Left colon (tissue), 2 donors: ENCODE data around the gene CELF5. TPM values are rescaled to one million over a fixed set of nuclear protein-coding genes. Genes with fewer than 3 reads are reported as not detected.

Source experiments
- ATAC-seq: fragments of 200-7000 bp; cut with Tn5 transposase; one replicate; pipeline ENCODE4 v1.9.1; 2020; ENCODE audit warnings: mild to moderate bottlenecking, moderate library complexity
- DNase-seq, 2 donors: peaks; one replicate each; pipeline ENCODE4 v3.0.0-alpha.2; 2020
- intact Hi-C, 2 donors: fragments of 100-400 bp; cut with DNase I in 1 of 2; cut with micrococcal nuclease in 1 of 2; formaldehyde crosslinking; loops; one replicate each; pipeline versions ENCODE4 v1.11.2 to v1.14.0; 2022; cut with DNase I, micrococcal nuclease
- total RNA-seq, 2 donors: library from RNA; stranded (reverse); fragmentation: NEBNext Ultra II Directional; extraction: Animal tissue kit (Norgen Biotek cat#: 25700); gene quantifications; one replicate each; pipeline ENCODE4 v1.2.1, GENCODE V29; 2021
- donor health status: DM: no; HTN: no; CAD: no.
- donor health status: DM: yes; HTN: yes; CAD: no.

The CELF5 gene
- total RNA-seq, 2 donors from 2014 or later: 0.67 to 1.2 TPM

DNA sequence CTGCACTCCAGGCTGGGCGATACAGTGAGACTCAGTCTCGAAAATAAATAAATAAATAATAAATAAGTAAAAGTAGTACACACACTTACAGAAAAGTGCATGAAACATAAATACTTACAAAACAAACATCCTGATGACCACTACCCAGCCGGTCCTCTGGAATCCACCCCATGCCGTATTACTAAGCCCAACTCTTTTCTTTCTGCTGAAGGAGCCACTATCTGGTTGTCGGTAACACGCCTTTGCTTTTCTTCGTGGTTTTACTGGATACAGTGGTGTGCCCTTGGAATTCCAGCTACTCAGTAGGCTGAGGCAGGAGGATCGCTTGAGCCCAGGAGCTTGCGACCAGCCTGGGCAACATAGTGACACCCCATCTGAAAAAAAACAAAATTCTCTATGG, 39.4 kb downstream of the CELF5 start:
- ATAC-seq: no peak
- intact Hi-C loops: no loop called here

DNA sequence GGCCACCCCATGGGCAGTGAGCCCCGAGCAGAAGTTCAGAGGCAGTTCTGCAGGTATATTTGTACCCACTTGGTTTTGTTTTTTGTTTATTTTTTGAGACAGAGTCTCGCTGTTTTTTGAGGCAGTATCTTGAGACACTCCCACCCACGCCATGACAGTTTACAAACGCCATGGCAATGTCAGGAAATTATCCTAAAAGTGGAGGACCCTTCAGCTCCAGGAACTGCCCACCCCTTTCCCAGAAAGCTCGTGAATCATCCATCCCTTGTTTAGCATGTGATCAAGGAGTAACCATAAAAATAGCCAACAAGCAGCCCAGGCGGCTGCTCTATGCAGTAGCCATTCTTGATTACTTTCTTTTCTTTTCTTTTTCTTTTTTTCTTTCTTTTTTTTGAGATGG, 41.0 kb downstream of the CELF5 start:
- DNase-seq (no peak), ATAC-seq (no peak)
- intact Hi-C loops: no loop called here

More for the DNA sequence above, 39.4 kb downstream of the CELF5 start:
- no peak for DNase-seq

DNA sequence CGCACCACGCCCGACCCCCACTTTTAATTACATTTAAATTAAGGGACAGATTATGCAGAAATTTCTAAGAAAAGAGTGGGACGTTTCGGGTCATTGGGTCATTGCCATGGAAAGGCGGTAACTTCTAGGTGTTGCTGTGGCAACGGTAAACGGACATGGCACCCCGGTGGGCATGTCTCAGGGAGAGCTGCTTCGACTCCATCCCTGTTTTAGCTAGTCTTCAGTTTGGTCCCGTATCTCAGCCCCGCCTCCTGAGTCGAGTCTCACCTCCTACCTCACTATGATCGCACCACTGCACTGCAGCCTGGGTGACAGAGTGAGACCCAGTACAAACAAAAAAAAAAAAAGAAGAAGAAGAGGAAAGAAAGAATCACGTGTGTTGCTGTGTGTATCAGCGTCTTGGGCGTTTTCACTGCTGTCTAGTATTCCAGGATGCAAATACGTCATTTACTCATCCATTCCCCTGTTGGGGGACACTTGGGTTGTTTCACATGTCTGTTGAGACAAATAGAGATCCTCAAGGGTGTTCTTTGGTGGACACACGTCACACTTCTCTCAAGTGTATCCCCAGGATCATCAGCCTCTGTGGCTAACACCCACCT, 41.7 kb downstream of the CELF5 start:
- intact Hi-C loops: no loop called here
- ATAC-seq (no peak), DNase-seq (no peak)

GRCh38 chr19:3266792-3267514, 42.5 kb downstream of the CELF5 start:
- intact Hi-C loops: no loop called here
- ATAC-seq: no peak
- DNase-seq: no peak

DNA sequence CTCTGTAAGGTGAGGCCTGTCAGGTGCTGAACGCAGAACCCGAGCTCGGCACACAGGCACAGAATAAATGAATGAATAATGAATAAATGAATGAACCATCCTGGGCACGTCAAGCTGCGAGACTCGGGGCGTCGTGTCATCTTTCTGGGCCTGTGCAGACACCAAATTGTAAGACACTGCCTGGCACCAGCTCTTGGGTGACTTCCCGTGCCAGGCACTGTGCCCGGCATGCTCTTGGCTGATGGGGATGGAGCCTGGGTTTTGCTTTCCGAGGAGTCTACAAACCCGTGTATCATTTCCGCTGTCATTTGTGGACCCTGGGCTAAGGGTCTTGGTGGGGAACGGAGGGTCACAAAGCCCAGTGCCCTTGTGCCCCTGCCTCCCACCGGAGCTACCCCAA, 43.9 kb downstream of the CELF5 start:
- intact Hi-C loops: no loop called here
- no peak for DNase-seq
- ATAC-seq: no peak

DNA sequence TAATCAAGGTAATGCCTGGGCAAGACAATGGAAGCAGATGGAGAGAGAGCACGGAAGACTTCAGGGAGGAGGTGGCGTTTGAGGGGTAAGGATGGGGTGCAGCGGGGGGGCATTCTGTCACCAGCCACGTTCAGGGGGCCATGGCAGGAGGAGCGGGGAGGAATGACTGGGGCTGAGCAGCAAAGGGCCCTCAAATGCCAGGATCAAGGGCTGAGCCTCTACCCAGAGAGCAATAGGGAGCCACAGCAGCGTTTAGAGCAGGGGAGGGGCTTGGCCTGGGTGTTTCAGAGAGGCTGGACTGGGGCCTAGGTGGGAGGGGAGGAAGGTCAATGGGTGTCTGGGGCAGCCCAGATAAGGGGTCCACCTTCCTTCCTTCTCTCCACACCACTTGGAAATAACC, 44.3 kb downstream of the CELF5 start:
- ATAC-seq (no peak), DNase-seq (no peak)
- intact Hi-C loops: no loop called here

DNA sequence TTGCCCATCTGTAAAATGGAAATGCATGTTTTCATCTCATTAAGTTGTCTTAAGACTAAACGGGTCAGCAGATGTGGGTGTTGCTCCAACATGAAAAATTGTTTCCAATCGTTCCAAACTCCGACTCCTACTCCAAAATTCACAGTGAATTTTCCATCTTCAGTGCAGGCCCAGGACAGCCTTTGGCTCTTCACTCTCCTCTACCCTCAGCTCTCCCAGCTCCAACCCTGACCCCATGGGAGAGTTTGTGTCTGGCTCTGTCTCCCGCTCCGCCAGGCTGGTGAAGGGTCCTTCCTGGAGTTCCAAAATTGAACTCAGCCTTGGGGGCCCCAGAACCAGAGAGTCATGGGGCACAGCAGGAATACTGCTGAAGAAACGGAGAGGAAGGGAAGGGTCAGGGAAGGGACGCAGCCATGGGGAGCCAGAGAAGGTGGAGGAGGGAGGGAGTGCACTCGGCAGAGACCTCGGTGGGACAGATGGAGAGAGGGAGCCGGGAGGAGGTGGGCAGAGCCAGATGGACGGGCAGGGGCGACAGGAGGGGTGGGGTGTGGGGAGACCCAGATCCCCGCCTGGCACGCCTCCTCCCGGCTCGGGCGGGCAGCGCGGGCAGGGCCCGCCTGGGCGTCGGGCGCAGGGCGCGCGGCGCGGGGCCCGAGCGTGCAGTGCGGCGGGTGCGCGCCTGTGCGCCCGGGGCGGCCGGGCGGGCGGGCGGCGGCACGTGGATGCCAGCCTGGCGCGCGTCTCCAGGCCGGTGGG, 45.6 kb downstream of the CELF5 start:
- intact Hi-C loops: no loop called here
- ATAC-seq (no peak), DNase-seq (no peak)

- no peak for DNase-seq
- ATAC-seq: no peak
- intact Hi-C loops: no loop called here
Measured at GRCh38 chr19:3270902-3271301, 46.4 kb downstream of the CELF5 start.

DNA sequence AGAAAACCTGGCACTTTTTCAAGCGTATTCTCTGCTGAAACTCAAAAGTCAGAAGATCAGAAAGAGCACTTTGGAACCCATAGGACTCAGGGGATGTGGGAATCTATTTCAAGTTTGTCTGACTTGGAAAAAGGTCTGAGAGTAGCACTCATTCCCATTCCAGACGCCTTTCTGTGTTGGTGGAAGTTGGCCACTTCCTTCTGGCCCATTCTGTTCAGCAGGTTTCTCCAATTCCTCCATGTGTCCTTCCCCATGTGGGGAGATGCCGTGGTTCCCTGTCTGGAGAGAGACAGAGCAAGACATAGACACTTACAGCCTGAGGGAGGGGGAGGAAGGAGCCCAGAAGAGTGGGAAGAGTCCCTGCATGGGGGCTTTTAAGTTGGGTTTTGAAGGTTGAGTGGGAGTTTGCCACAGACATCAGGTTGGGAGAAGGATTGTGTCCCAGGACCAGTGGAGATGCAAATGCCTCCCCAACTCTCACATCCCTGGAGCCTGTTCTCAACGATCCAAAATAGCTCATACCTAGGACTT, 48.0 kb downstream of the CELF5 start:
- ATAC-seq (no peak), DNase-seq (no peak)
- intact Hi-C loops: no loop called here

DNA sequence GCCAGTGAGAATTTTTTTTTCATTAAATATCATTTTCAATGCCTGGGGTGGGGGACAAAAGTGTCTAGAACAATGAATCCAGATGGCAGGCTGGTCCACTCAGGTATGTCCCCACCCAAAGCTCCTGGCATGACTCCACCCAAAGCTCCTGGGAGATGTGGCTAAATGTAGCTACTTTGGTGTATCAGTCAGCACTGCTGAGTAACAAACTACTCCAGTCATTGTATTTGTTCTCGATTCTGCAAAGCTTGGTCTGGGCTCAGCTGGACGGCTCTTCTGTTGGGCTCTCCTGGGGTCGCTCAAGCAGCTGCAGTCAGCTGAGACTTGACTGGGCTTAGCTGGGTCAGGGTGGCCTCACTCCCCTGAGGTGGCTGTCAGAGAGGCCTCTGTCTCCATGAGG, 48.5 kb downstream of the CELF5 start:
- no peak for DNase-seq
- no peak for ATAC-seq
- intact Hi-C loops: no loop called here

- intact Hi-C loops: no loop called here
- ATAC-seq (no peak), DNase-seq (no peak)
Measured at GRCh38 chr19:3274245-3274941, 49.9 kb downstream of the CELF5 start.

DNA sequence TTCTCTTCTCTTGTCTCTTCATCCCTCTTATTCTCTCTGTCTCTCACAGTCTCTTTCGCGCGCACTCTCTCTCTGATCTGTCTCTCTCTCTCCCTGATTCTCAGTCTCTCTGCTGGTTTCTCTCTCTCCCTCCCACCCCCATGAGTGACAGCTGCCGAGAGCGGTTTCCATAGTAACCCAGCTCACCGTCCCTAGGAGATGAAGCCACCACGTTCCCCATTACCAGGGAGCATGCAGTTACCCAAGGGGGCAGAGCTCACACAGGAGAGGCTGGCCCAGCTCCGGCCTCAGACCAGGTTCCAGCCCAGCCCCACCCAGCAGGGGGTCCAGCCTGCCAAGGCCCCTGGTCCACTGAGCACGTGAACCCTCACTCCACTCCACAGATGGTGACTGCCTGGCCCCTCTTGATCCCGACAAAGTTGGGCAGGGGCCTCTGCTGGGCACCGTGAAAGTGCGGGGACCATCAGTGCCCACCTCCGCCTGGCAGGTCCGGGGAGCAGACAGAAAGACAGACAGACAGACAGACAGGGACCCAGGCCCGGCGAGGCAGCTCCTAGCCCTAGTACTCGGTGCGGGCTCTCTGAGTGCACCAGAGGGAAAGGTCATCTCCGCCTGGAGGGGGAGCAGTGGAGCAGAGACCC, 50.6 kb downstream of the CELF5 start:
- ATAC-seq: no peak

GRCh38 chr19:3275583-3276340, 51.3 kb downstream of the CELF5 start:
- peak; percentile 47 to 93 for DNase-seq
- intact Hi-C loops: no loop called here

More for the DNA sequence above, 50.6 kb downstream of the CELF5 start:
- no peak for DNase-seq
- intact Hi-C loops: no loop called here

GRCh38 chr19:3276341-3276799, 51.9 kb downstream of the CELF5 start:
- ATAC-seq: peak; percentile 74
- peak; percentile 74 to 86 for DNase-seq
- intact Hi-C loops: no loop called here

More at GRCh38 chr19:3275583-3276340, 51.3 kb downstream of the CELF5 start:
- peak; percentile 84 for ATAC-seq

DNA sequence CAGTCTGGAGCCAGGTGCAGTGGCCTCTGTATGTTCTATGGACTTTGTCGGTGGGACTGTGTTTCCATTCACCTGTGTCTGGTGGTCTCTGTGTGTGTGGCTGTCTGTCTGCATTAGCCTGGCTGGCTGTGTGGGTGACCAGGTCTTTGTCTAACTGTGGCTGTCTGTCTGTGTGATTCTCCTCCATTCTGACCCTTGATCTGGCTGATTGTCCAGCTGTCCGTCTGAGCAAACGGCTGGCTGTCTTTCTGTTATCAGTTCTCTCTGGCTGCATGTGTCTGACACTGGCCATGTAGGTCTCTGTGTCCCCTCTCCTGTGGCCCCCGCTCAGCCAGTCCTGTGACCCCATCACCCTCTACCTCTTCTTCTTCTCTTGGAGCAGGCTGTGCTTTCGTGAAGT, 53.2 kb downstream of the CELF5 start:
- no peak for ATAC-seq
- intact Hi-C loops: no loop called here
- no peak for DNase-seq

GRCh38 chr19:3278294-3278693, 53.8 kb downstream of the CELF5 start:
- DNase-seq: no peak
- intact Hi-C loops: no loop called here
- ATAC-seq: no peak

- ATAC-seq: no peak
- intact Hi-C loops: no loop called here
- no peak for DNase-seq
Measured at GRCh38 chr19:3278749-3279148, 54.3 kb downstream of the CELF5 start.

DNA sequence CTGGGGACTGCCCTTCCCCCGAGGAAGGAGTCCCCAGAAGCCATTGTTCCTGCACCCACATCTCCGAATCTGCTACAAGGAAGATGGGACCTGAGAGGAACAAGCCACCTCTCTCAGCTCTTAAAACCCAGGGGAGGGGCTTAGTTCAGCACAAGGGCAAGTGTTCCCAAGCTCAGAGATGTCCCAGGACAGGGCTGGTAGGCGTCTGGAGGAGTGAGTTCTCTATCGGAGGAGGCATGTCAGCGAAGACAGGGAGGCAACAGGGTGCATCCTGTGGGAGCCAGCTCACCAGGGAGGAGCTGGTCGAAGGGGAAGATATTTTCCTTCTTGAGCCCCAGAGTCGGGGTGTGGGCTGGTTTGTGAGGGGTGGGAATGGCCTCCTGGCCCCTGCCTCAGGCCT, 54.8 kb downstream of the CELF5 start:
- intact Hi-C loops: no loop called here
- DNase-seq (no peak), ATAC-seq (no peak)
